Measurements from ENCODE around the gene ERVW-1.
"Not testable (repeated sequence)": the region's sequence is repeated elsewhere in the genome, so short reads cannot be mapped to it uniquely, and the experiment has no call there.

- not testable (repeated sequence) for TF ChIP-seq EZH2 (IDR thresholded peaks at IDR 0.05); POLR2AphosphoS5 (IDR thresholded peaks at IDR 0.05; ENCODE audit: borderline replicate concordance, low read depth, low read length); FOXP2 (optimal IDR thresholded peaks at IDR 0.05; ENCODE audit: control extremely low read depth, extremely low read length, insufficient read depth)
These were observed 5.9 kb upstream of the ERVW-1 start for GRCh38 chr7:92483624-92484023.

Data from SK-N-MC (cell line).